Skin of body (tissue), 2 donors: ENCODE results near the gene PPARA. TPM values are rescaled to one million over a fixed set of nuclear protein-coding genes. Genes with fewer than 3 reads are reported as not detected.

Source experiments
- DNase-seq: peaks from one replicate; lab custom pipeline; 2025; lab: John Stamatoyannopoulos, UW
- total RNA-seq: library from RNA; depleted of rRNA; stranded (reverse); fragments of >200 nt; gene quantifications from one replicate; pipeline ENCODE4 v1.2.3, GENCODE V29; 2014

Gene PPARA
- total RNA-seq, 1 donor from 2014 or later, result 24.2 TPM

- no peak for DNase-seq
Measured at GRCh38 chr22:46113910-46114517, 36.3 kb upstream of the PPARA start.

- no peak for DNase-seq
Measured at GRCh38 chr22:46114518-46115387, 35.6 kb upstream of the PPARA start.

GRCh38 chr22:46115388-46115678, 35.0 kb upstream of the PPARA start:
- DNase-seq, result no peak

GRCh38 chr22:46115755-46116490, 34.4 kb upstream of the PPARA start:
- no peak for DNase-seq

- DNase-seq, result peak; percentile 79
Measured at GRCh38 chr22:46116491-46116958, 33.8 kb upstream of the PPARA start.

GRCh38 chr22:46117206-46118199, 32.8 kb upstream of the PPARA start:
- no peak for DNase-seq

- no peak for DNase-seq
Measured at GRCh38 chr22:46119093-46119728, 31.1 kb upstream of the PPARA start.

GRCh38 chr22:46119729-46120419, 30.5 kb upstream of the PPARA start:
- DNase-seq, result no peak

GRCh38 chr22:46120420-46120737, 29.9 kb upstream of the PPARA start:
- no peak for DNase-seq

GRCh38 chr22:46121079-46121478, 29.2 kb upstream of the PPARA start:
- DNase-seq, result no peak

GRCh38 chr22:46121523-46122287, 28.6 kb upstream of the PPARA start:
- DNase-seq, result no peak

GRCh38 chr22:46122511-46122971, 27.8 kb upstream of the PPARA start:
- no peak for DNase-seq

- no peak for DNase-seq
Measured at GRCh38 chr22:46122980-46123693, 27.2 kb upstream of the PPARA start.

GRCh38 chr22:46123694-46124382, 26.5 kb upstream of the PPARA start:
- no peak for DNase-seq

- no peak for DNase-seq
Measured at GRCh38 chr22:46124383-46125144, 25.8 kb upstream of the PPARA start.

- DNase-seq, result no peak
Measured at GRCh38 chr22:46125311-46125710, 25.0 kb upstream of the PPARA start.
